Fibroblast of villous mesenchyme (primary cell): ENCODE data around the gene STRN3. TPM values are rescaled to one million over a fixed set of nuclear protein-coding genes. Genes with fewer than 3 reads are reported as not detected.
A peak's percentile ranks its signal among the peaks of the same experiment; 100 is the strongest.
"Not testable (repeated sequence)": the region's sequence is repeated elsewhere in the genome, so short reads cannot be mapped to it uniquely, and the experiment has no call there.

Experiments used
- DNase-seq: peaks from one replicate; pipeline ENCODE4 v3.0.0-alpha.2; 2010; ENCODE audit warnings: low read depth
- H3K4me3 ChIP-seq: 2 replicates; pipeline ENCODE4 v1.5.1; 2011; ENCODE audit warnings: low read depth, mild to moderate bottlenecking, low read length
- total RNA-seq: library from RNA; depleted of rRNA; stranded (reverse); fragments of >200 nt; gene quantifications from 2 replicates; pipeline ENCODE4 v1.2.3, GENCODE V29; 2012
- TF ChIP-seq, protein P1 (sequence below): IDR thresholded peaks from 2 replicates; pipeline ENCODE4 v1.5.1; 2012; ENCODE audit warnings: low read depth, mild to moderate bottlenecking, low read length; ENCODE audit not compliant: insufficient read depth

Gene STRN3, protein sequence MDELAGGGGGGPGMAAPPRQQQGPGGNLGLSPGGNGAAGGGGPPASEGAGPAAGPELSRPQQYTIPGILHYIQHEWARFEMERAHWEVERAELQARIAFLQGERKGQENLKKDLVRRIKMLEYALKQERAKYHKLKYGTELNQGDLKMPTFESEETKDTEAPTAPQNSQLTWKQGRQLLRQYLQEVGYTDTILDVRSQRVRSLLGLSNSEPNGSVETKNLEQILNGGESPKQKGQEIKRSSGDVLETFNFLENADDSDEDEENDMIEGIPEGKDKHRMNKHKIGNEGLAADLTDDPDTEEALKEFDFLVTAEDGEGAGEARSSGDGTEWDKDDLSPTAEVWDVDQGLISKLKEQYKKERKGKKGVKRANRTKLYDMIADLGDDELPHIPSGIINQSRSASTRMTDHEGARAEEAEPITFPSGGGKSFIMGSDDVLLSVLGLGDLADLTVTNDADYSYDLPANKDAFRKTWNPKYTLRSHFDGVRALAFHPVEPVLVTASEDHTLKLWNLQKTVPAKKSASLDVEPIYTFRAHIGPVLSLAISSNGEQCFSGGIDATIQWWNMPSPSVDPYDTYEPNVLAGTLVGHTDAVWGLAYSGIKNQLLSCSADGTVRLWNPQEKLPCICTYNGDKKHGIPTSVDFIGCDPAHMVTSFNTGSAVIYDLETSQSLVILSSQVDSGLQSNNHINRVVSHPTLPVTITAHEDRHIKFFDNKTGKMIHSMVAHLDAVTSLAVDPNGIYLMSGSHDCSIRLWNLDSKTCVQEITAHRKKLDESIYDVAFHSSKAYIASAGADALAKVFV
- total RNA-seq = 53.5 and 83.3 TPM in 2 replicates

DNA sequence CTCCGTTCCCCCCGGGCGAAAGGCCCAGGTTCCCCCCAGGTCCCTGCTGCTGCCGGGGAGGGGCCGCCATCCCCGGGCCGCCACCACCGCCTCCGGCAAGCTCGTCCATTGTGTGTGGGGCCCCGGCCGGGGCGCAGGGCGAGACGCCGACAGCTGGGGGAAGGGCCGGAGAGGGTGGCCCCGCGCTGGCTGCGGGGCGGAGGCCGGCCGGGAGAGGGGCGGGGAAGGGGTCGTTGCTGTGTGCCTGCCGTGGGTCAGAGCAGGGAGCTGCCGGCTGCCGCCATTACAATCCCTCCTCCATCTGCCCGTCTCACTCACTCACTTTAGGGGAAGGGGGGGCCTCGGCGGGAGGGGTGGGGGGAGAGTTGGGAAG lies at the start of gene STRN3:
Gene STRN3 (minus strand): TSS at position 303 of the 373 bp plus-strand sequence. CDS start 194 bp downstream, at position 109.
- peak within 1 kb of the TSS; percentile 92 for H3K4me3 ChIP-seq
- no peak for DNase-seq
- TF ChIP-seq, protein P1, sequence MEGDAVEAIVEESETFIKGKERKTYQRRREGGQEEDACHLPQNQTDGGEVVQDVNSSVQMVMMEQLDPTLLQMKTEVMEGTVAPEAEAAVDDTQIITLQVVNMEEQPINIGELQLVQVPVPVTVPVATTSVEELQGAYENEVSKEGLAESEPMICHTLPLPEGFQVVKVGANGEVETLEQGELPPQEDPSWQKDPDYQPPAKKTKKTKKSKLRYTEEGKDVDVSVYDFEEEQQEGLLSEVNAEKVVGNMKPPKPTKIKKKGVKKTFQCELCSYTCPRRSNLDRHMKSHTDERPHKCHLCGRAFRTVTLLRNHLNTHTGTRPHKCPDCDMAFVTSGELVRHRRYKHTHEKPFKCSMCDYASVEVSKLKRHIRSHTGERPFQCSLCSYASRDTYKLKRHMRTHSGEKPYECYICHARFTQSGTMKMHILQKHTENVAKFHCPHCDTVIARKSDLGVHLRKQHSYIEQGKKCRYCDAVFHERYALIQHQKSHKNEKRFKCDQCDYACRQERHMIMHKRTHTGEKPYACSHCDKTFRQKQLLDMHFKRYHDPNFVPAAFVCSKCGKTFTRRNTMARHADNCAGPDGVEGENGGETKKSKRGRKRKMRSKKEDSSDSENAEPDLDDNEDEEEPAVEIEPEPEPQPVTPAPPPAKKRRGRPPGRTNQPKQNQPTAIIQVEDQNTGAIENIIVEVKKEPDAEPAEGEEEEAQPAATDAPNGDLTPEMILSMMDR = no peak

DNA sequence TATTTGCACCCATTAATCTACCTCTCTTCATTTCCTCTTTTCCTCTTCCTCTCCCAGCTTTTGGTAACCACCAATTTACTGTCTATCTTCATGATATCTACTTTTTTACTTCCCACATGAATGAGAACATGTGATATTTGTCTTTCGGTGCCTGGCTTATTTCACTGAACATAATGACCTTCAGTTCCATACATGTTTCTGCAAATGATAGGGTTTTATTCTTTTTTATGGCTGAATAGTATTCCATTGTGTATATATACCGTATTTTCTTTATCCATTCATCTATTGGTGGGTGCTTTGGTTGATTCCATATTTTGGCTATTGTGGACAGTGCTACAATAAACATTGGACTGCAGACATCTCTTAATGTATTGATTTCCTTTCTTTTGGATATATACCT lies 49.0 kb upstream of the STRN3 start:
- no peak overlapping the region for H3K4me3 ChIP-seq
- no peak for DNase-seq
- TF ChIP-seq, protein P1 = no peak

DNA sequence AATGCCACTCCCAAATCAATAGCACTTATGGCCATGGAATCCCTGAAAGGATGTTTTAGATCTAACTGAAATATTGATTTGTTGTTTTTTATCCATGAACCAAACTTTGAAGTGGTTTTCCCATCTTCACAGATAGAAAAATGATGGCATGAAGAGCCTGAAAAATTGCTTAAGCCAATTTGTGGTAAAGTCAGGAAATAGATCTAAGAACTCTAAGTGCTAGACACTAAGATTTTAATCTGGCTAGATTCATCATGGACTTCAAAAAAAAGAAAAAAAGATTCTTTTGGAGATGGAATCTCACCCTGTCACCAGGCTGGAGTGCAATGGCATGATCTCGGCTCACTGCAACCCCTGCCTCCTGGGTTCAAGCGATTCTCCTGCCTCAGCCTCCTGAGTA lies 45.0 kb upstream of the STRN3 start:
- TF ChIP-seq, protein P1 = no peak
- no peak overlapping the region for H3K4me3 ChIP-seq
- no peak for DNase-seq

DNA sequence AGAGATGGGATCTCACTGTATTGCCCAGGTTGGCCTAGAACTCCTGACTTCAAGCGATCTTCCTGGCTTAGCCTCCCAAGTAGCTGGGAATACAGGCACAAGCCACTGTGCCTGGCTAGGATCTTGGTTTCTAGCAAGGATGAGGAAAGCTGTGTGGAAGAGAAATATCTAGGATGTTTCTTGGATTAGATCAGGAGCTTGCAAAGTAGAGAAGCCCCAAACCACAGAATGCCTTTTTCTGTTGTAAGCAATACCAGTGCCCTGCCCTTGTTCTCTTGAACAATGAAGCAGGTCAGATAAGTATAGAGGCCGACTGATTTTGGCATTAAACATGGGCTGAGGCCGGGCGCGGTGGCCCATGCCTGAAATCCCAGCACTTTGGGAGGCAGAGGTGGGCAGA lies 44.3 kb upstream of the STRN3 start:
- no peak overlapping the region for H3K4me3 ChIP-seq
- TF ChIP-seq, protein P1 = no peak
- peak; percentile 86 for DNase-seq

DNA sequence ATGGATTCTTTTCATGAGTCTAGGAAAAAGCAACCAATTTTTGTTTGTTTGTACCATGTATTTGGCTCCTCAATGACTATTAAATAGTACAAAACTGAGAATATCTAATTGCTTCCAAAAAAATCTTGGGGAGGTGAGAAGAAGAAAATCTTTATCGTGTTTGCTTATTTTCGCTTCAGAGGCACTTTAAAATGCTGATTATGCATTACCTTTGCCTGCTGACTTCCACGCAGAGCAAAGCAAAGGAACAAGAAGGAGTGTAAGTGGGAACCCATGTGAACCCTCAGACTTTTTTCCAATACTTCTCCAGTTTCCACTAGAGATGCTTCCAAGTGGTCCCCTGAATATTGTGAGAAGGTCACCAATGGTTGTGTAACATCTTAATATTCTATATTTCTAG lies 43.2 kb upstream of the STRN3 start:
- H3K4me3 ChIP-seq = no peak overlapping the region
- TF ChIP-seq, protein P1 = no peak
- DNase-seq = no peak

DNA sequence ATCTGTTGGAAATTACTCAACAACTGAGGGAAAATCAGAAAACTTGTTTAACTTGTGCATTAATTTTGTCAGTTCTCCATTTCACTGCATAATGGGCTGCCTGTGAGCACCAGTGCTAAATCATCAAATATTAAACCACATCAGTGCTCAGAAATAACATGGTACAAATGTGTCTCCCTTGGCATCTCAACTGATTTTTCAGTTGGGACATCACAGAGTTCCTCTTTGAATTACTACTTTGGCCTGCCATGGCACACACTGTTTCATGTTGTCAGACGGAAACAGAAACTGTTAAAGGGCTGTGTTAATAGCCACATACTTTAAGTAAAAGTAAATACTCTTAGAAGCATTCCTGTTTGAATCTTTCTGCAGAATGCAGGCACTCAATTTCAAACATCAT lies 42.1 kb upstream of the STRN3 start:
- TF ChIP-seq, protein P1 = no peak
- DNase-seq = no peak
- no peak overlapping the region for H3K4me3 ChIP-seq

DNA sequence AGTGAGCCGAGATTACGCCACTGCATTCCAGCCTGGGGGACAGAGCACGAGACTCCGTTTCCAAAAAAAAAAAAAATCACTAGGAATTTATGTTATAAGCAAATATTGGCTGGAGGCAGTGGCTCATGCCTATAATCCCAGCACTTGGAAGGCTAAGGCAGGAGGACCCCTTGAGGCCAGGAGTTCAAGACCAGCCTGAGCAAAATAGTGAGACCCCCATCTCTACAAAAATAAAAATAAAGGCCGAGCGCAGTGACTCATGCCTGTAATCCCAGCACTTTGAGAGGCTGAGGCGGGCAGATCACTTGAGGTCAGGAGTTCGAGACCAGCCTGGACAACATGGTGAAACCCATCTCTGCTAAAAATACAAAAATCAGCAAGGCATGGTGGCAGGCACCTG lies 36.7 kb upstream of the STRN3 start:
- H3K4me3 ChIP-seq, DNase-seq: not testable (repeated sequence)
